SK-N-SH treated with all-trans-retinoic acid at 6 μM for 48 hours (cell line): ENCODE data around the gene HEXIM2.

Source experiments
- ATAC-seq: fragments of 200-7000 bp; cut with Tn5 transposase; 3 replicates; pipeline ENCODE4 v1.9.1; 2020; ENCODE audit warnings: mild to moderate bottlenecking, moderate library complexity
- ARNTL ChIP-seq: fragments of 450-650 bp; formaldehyde crosslinking; IDR thresholded peaks from 2 replicates; pipeline ENCODE4 v1.5.0; 2020; ENCODE audit warnings: low read depth, mild to moderate bottlenecking, moderate library complexity, borderline replicate concordance
- BACH2 ChIP-seq: fragments of 250-450 bp; sonication (Bioruptor Pico); IDR thresholded peaks from 2 replicates; pipeline ENCODE4 v1.9.0; 2021; ENCODE audit warnings: mild to moderate bottlenecking, borderline replicate concordance
- CSDC2 ChIP-seq: fragments of 250-450 bp; sonication (Bioruptor Pico); IDR thresholded peaks from 2 replicates; pipeline ENCODE4 v1.5.0; 2020; ENCODE audit warnings: mild to moderate bottlenecking, moderate library complexity
- ESRRG ChIP-seq: fragments of 250-450 bp; sonication (Bioruptor Pico); IDR thresholded peaks from 2 replicates; pipeline ENCODE4 v1.6.1; 2021; ENCODE audit warnings: mild to moderate bottlenecking
- GLIS3 ChIP-seq: fragments of 250-450 bp; sonication (Bioruptor Pico); IDR thresholded peaks from 2 replicates; pipeline ENCODE4 v1.5.0; 2020; ENCODE audit warnings: mild to moderate bottlenecking, moderate library complexity
- OSR1 ChIP-seq: fragments of 250-450 bp; sonication (Bioruptor Pico); IDR thresholded peaks from 2 replicates; pipeline ENCODE4 v1.8.0; 2022; ENCODE audit warnings: moderate library complexity, mild to moderate bottlenecking, inconsistent platforms
- PPARA ChIP-seq: fragments of 250-450 bp; sonication (Bioruptor Pico); IDR thresholded peaks from 2 replicates; pipeline ENCODE4 v1.5.0; 2020; ENCODE audit warnings: mild to moderate bottlenecking, borderline replicate concordance
- RARB ChIP-seq: fragments of 250-450 bp; sonication (Bioruptor Pico); IDR thresholded peaks from 2 replicates; pipeline ENCODE4 v1.8.0; 2021; ENCODE audit warnings: mild to moderate bottlenecking, moderate library complexity
- SNAI2 ChIP-seq: fragments of 250-450 bp; sonication (Bioruptor Pico); IDR thresholded peaks from 2 replicates; pipeline ENCODE4 v1.5.0; 2020; ENCODE audit warnings: mild to moderate bottlenecking, moderate library complexity
- TCF4 ChIP-seq: fragments of 250-450 bp; sonication (Bioruptor Pico); IDR thresholded peaks from 2 replicates; pipeline ENCODE4 v1.8.0; 2021; ENCODE audit warnings: mild to moderate bottlenecking, moderate library complexity, borderline replicate concordance
- TOX ChIP-seq: fragments of 250-450 bp; sonication (Bioruptor Pico); IDR thresholded peaks from 2 replicates; pipeline ENCODE4 v1.8.0; 2021; ENCODE audit warnings: mild to moderate bottlenecking, moderate library complexity, borderline replicate concordance
- ZC3H10 ChIP-seq: fragments of 250-450 bp; sonication (Bioruptor Pico); IDR thresholded peaks from 2 replicates; pipeline ENCODE4 v1.5.1; 2021; ENCODE audit warnings: mild to moderate bottlenecking, moderate library complexity
- ZFP3 ChIP-seq: fragments of 250-450 bp; sonication (Bioruptor Pico); IDR thresholded peaks from 2 replicates; pipeline ENCODE4 v1.5.0; 2020; ENCODE audit warnings: mild to moderate bottlenecking, moderate library complexity
- ZFP30 ChIP-seq: fragments of 450-650 bp; formaldehyde crosslinking; IDR thresholded peaks from 2 replicates; pipeline ENCODE4 v1.5.0; 2022; ENCODE audit warnings: mild to moderate bottlenecking, moderate library complexity
- ZNF565 ChIP-seq: fragments of 450-650 bp; formaldehyde crosslinking; conservative IDR thresholded peaks from 2 replicates; pipeline ENCODE4 v1.5.0; 2020; ENCODE audit warnings: low read depth, mild to moderate bottlenecking, moderate library complexity
- ZNF70 ChIP-seq: fragments of 450-650 bp; formaldehyde crosslinking; IDR thresholded peaks from 2 replicates; pipeline ENCODE4 v1.5.0; 2020; ENCODE audit warnings: mild to moderate bottlenecking, moderate library complexity
- ZNF8 ChIP-seq: fragments of 450-650 bp; formaldehyde crosslinking; IDR thresholded peaks from 2 replicates; pipeline ENCODE4 v1.5.0; 2020; ENCODE audit warnings: mild to moderate bottlenecking, moderate library complexity
- TF ChIP-seq, protein P1 (sequence below): fragments of 250-450 bp; sonication (Bioruptor Pico); IDR thresholded peaks from 2 replicates; pipeline ENCODE4 v1.5.1; 2021; ENCODE audit warnings: mild to moderate bottlenecking, moderate library complexity
- TF ChIP-seq, protein P2 (sequence below): fragments of 250-450 bp; sonication (Bioruptor Pico); IDR thresholded peaks from 2 replicates; pipeline ENCODE4 v1.8.0; 2021; ENCODE audit warnings: low read depth, mild to moderate bottlenecking, moderate library complexity, borderline replicate concordance
- TF ChIP-seq, protein P3 (sequence below): fragments of 250-450 bp; sonication (Bioruptor Pico); IDR thresholded peaks from 2 replicates; pipeline ENCODE4 v1.8.0; 2020; ENCODE audit warnings: mild to moderate bottlenecking, moderate library complexity, borderline replicate concordance
- TF ChIP-seq, protein P4 (sequence below): fragments of 250-450 bp; sonication (Bioruptor Pico); IDR thresholded peaks from 2 replicates; pipeline ENCODE4 v1.5.1; 2020; ENCODE audit warnings: low read depth, mild to moderate bottlenecking, moderate library complexity
- TF ChIP-seq, protein P5 (sequence below): fragments of 250-450 bp; sonication (Bioruptor Pico); IDR thresholded peaks from 2 replicates; pipeline ENCODE4 v1.5.0; 2020; ENCODE audit warnings: mild to moderate bottlenecking, moderate library complexity

Gene HEXIM2

DNA sequence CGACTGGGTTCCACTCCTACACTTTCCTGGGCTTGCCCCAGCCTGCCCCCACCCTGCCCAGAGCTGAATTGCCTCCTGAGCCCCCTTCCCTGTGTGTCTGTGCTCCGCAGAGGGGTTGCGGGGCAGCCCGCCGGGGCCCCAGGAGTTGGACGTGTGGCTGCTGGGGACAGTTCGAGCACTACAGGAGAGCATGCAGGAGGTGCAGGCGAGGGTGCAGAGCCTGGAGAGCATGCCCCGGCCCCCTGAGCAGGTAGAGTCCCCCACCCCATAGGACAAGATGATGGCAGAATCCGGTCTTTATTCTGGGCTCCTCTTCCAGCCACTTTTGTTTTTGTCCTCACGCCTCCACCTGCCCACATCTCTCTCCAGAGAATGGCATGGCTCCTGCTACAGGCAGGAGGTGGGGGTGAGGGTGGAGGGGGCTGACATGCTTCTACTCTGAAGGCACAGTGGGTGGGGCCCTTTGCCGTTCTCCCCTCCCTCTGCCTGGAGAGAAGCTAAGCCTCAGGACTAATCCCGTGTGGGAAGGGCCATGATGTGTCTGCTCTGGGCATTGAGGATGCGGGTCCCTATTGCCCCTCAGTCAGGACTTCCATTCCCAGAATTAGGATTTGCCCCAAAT, 22.7 kb upstream of the HEXIM2 start:
- TF ChIP-seq ZC3H10 (CRISPR knock-in tag): no peak
- no peak for TF ChIP-seq ZFP3 (CRISPR knock-in tag)
- ATAC-seq: no peak

DNA sequence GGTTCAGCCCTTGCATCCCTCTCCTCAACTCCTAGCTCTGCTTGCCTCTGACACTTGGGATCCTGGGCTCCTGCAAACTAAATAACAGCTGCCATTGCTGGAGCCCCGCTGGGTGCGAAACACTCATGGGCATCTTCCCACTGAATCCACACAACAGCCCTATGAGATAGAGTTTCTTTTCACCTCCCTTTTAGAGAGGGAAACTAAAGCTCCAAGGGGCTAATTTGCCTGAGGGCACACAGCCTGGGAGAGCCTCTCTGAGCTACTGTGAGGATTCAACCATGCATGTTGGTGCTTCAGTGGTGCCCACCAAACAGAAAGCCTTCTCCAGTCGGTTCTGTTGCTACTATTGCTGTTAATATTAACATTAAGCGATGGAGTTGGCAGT, 22.1 kb upstream of the HEXIM2 start:
- no peak for ATAC-seq
- TF ChIP-seq ZNF70 (CRISPR knock-in tag): no peak
- no peak for TF ChIP-seq SNAI2 (CRISPR knock-in tag)

DNA sequence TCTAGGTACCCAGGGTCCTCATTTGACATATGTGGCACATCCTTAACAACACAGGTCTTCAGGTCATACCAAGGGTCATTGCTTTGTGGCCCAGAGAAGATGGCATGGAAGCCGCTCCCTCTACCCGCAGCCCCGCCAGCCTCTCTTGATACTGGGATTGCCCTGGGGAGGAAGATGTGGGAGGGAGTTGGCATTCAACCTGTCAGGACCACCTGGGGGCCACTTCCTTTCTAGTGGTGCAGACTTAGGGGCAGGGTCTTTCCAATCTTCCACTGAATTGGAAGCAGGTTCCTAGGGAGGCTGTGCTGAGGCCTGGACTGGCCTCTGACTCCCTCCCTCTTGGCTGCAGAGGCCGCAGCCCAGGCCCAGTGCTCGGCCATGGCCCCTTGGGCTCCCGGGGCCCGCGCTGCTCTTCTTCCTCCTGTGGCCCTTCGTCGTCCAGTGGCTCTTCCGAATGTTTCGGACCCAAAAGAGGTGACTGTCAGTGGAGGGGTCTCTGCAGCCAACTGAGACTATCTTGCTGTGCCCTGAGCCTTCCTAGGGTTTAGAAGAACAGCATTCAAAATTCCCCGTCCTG, 18.5 kb upstream of the HEXIM2 start:
- TF ChIP-seq ZNF8 (CRISPR knock-in tag) (no peak), TOX (CRISPR knock-in tag) (no peak), ZFP30 (no peak), OSR1 (no peak), TCF4 (CRISPR knock-in tag) (no peak), ZNF70 (CRISPR knock-in tag) (no peak), ARNTL (CRISPR knock-in tag) (no peak), BACH2 (CRISPR knock-in tag) (no peak), PPARA (no peak)
- TF ChIP-seq, protein P1, sequence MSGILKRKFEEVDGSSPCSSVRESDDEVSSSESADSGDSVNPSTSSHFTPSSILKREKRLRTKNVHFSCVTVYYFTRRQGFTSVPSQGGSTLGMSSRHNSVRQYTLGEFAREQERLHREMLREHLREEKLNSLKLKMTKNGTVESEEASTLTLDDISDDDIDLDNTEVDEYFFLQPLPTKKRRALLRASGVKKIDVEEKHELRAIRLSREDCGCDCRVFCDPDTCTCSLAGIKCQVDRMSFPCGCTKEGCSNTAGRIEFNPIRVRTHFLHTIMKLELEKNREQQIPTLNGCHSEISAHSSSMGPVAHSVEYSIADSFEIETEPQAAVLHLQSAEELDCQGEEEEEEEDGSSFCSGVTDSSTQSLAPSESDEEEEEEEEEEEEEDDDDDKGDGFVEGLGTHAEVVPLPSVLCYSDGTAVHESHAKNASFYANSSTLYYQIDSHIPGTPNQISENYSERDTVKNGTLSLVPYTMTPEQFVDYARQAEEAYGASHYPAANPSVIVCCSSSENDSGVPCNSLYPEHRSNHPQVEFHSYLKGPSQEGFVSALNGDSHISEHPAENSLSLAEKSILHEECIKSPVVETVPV: no peak
- TF ChIP-seq, protein P2, sequence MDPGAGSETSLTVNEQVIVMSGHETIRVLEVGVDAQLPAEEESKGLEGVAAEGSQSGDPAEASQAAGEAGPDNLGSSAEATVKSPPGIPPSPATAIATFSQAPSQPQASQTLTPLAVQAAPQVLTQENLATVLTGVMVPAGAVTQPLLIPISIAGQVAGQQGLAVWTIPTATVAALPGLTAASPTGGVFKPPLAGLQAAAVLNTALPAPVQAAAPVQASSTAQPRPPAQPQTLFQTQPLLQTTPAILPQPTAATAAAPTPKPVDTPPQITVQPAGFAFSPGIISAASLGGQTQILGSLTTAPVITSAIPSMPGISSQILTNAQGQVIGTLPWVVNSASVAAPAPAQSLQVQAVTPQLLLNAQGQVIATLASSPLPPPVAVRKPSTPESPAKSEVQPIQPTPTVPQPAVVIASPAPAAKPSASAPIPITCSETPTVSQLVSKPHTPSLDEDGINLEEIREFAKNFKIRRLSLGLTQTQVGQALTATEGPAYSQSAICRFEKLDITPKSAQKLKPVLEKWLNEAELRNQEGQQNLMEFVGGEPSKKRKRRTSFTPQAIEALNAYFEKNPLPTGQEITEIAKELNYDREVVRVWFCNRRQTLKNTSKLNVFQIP (CRISPR knock-in tag): no peak
- ATAC-seq: no peak

DNA sequence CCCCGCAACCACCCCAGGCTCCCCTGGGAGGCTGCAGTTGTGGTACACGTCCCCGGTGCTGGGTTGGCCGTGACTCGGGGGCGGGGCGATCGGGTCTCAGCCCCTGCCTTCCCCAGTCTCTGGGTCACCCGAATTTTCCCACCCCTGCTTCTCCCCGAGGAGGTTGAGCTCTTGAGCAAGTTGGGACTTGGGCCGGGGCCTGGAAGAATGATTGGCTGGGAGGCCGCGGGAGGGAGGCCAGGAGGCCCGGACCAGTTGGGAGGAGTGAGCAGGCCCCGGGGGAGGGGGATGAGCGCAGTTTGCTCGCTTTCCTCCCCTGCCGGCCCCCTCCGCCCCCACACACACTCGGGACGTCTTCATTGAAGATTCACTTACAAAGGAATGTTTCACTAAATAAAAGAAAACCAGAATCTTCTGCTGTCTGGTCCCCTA, 17.9 kb upstream of the HEXIM2 start:
- TF ChIP-seq RARB (no peak), TOX (CRISPR knock-in tag) (no peak), BACH2 (CRISPR knock-in tag) (no peak), ZFP30 (no peak), ZC3H10 (CRISPR knock-in tag) (no peak), ZNF8 (CRISPR knock-in tag) (no peak), SNAI2 (CRISPR knock-in tag) (no peak), ZNF565 (CRISPR knock-in tag) (no peak), OSR1 (no peak), CSDC2 (no peak), ARNTL (CRISPR knock-in tag) (no peak), GLIS3 (CRISPR knock-in tag) (no peak), TCF4 (CRISPR knock-in tag) (no peak), ZFP3 (CRISPR knock-in tag) (no peak), ESRRG (CRISPR knock-in tag) (no peak)
- TF ChIP-seq, protein P2 (CRISPR knock-in tag): no peak
- TF ChIP-seq, protein P3, sequence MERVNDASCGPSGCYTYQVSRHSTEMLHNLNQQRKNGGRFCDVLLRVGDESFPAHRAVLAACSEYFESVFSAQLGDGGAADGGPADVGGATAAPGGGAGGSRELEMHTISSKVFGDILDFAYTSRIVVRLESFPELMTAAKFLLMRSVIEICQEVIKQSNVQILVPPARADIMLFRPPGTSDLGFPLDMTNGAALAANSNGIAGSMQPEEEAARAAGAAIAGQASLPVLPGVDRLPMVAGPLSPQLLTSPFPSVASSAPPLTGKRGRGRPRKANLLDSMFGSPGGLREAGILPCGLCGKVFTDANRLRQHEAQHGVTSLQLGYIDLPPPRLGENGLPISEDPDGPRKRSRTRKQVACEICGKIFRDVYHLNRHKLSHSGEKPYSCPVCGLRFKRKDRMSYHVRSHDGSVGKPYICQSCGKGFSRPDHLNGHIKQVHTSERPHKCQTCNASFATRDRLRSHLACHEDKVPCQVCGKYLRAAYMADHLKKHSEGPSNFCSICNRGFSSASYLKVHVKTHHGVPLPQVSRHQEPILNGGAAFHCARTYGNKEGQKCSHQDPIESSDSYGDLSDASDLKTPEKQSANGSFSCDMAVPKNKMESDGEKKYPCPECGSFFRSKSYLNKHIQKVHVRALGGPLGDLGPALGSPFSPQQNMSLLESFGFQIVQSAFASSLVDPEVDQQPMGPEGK (CRISPR knock-in tag): no peak
- TF ChIP-seq, protein P4, sequence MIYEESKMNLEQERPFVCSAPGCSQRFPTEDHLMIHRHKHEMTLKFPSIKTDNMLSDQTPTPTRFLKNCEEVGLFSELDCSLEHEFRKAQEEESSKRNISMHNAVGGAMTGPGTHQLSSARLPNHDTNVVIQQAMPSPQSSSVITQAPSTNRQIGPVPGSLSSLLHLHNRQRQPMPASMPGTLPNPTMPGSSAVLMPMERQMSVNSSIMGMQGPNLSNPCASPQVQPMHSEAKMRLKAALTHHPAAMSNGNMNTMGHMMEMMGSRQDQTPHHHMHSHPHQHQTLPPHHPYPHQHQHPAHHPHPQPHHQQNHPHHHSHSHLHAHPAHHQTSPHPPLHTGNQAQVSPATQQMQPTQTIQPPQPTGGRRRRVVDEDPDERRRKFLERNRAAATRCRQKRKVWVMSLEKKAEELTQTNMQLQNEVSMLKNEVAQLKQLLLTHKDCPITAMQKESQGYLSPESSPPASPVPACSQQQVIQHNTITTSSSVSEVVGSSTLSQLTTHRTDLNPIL (CRISPR knock-in tag): no peak
- TF ChIP-seq, protein P5, sequence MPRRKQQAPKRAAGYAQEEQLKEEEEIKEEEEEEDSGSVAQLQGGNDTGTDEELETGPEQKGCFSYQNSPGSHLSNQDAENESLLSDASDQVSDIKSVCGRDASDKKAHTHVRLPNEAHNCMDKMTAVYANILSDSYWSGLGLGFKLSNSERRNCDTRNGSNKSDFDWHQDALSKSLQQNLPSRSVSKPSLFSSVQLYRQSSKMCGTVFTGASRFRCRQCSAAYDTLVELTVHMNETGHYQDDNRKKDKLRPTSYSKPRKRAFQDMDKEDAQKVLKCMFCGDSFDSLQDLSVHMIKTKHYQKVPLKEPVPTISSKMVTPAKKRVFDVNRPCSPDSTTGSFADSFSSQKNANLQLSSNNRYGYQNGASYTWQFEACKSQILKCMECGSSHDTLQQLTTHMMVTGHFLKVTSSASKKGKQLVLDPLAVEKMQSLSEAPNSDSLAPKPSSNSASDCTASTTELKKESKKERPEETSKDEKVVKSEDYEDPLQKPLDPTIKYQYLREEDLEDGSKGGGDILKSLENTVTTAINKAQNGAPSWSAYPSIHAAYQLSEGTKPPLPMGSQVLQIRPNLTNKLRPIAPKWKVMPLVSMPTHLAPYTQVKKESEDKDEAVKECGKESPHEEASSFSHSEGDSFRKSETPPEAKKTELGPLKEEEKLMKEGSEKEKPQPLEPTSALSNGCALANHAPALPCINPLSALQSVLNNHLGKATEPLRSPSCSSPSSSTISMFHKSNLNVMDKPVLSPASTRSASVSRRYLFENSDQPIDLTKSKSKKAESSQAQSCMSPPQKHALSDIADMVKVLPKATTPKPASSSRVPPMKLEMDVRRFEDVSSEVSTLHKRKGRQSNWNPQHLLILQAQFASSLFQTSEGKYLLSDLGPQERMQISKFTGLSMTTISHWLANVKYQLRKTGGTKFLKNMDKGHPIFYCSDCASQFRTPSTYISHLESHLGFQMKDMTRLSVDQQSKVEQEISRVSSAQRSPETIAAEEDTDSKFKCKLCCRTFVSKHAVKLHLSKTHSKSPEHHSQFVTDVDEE (CRISPR knock-in tag): no peak
- TF ChIP-seq, all 23 proteins: peak for 0
- ATAC-seq: no peak
